ENCODE measurements around the gene DLG2.

The DLG2 gene

GRCh38 chr11:84372381-84372950 lies 1254.7 kb downstream of the DLG2 start:
- POLR2A ChIA-PET (ENCODE audit: low non-redundant PET) = no interaction called here
- no peak overlapping the region for H3K27ac ChIP-seq
- no peak for DNase-seq (ENCODE audit: low spot score)
- CTCF ChIA-PET = interaction anchor here (0.9 kb wide), 1 partner anchor 11 kb away, joined by 3 read pairs; no protein-coding TSS in a partner anchor
- TF ChIP-seq CTCF (conservative IDR thresholded peaks at IDR 0.05; ENCODE audit: low read depth) = no peak

- CTCF ChIA-PET = interaction anchor here (0.6 kb wide), 1 partner anchor 47 kb away, joined by 4 read pairs; no protein-coding TSS in a partner anchor
- POLR2A ChIA-PET (ENCODE audit: low non-redundant PET) = no interaction called here
- no peak for DNase-seq (ENCODE audit: low spot score)
- TF ChIP-seq CTCF (conservative IDR thresholded peaks at IDR 0.05; ENCODE audit: low read depth) = no peak
- no peak overlapping the region for H3K27ac ChIP-seq
Measured at GRCh38 chr11:84358034-84358433, 1269.1 kb downstream of the DLG2 start.

DNA sequence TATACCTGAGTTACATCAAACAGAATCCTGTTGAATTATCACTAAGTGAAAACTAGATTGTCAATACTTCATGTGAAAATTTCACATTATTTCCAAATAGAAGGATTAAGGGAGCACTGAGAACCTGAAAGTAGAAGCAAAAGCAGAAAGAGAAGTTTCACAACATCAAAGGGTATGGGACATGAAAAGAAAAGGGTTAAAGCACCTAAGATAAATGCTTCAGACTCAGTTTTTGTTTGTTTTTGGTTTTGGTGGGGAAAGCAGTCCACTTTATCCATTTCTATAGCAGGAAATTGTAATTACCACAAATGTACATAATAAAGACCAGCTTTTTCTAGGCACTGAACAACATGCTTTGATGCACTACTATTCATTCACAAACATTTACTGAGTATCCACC lies 1271.2 kb downstream of the DLG2 start:
- TF ChIP-seq CTCF (conservative IDR thresholded peaks at IDR 0.05; ENCODE audit: low read depth) = no peak
- no peak for DNase-seq (ENCODE audit: low spot score)
- POLR2A ChIA-PET (ENCODE audit: low non-redundant PET) = no interaction called here
- CTCF ChIA-PET = interaction anchor here (0.6 kb wide), 1 partner anchor 18 kb away, joined by 3 read pairs; no protein-coding TSS in a partner anchor
- H3K27ac ChIP-seq = no peak overlapping the region

DNA sequence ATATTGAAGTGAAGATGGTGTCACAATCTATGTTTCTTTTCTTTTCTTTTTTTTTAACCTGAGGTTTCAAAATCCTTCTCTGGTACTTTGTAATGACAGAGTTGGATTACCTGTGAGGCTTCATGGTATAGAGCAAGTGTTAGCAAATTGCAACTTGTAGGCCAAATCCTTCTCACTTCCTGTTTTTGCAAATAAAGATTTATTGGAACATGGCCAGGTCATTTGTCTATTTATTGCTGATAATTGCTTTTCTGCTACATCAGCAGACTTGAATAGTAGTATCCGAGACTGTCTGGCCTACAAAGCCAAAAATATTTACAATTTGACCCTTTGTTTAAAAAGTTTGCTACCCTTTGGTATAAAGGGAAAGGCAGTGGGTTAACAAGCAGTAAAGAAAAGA lies 1281.5 kb downstream of the DLG2 start:
- no peak for DNase-seq (ENCODE audit: low spot score)
- POLR2A ChIA-PET (ENCODE audit: low non-redundant PET) = no interaction called here
- no peak for TF ChIP-seq CTCF (conservative IDR thresholded peaks at IDR 0.05; ENCODE audit: low read depth)
- CTCF ChIA-PET = no interaction called here
- no peak overlapping the region for H3K27ac ChIP-seq

- CTCF ChIA-PET = no interaction called here
- POLR2A ChIA-PET (ENCODE audit: low non-redundant PET) = no interaction called here
- TF ChIP-seq CTCF (conservative IDR thresholded peaks at IDR 0.05; ENCODE audit: low read depth) = no peak
- no peak for DNase-seq (ENCODE audit: low spot score)
- no peak overlapping the region for H3K27ac ChIP-seq
Measured at GRCh38 chr11:84345027-84345426, 1282.1 kb downstream of the DLG2 start.

- no peak overlapping the region for H3K27ac ChIP-seq
- CTCF ChIA-PET = no interaction called here
- POLR2A ChIA-PET (ENCODE audit: low non-redundant PET) = no interaction called here
- TF ChIP-seq CTCF (conservative IDR thresholded peaks at IDR 0.05; ENCODE audit: low read depth) = no peak
- no peak for DNase-seq (ENCODE audit: low spot score)
Measured at GRCh38 chr11:84339796-84340195, 1287.3 kb downstream of the DLG2 start.
